Dermis microvascular lymphatic vessel endothelial cell (primary cell): ENCODE data around the gene MYO1B. TPM values are rescaled to one million over a fixed set of nuclear protein-coding genes. Genes with fewer than 3 reads are reported as not detected.

Source experiments
- DNase-seq, 2 donors: peaks; one replicate each; pipeline versions ENCODE4 v3.0.0 to v3.0.0-alpha.2; 2010; ENCODE audit warnings: low read depth in 2 of 2
- total RNA-seq: library from RNA; depleted of rRNA; stranded (reverse); fragments of >200 nt; gene quantifications from 2 replicates; pipeline ENCODE4 v1.2.1, GENCODE V29; 2014

The MYO1B gene
- total RNA-seq, 1 donor from 2014 or later, result 96.8 TPM

GRCh38 chr2:191355170-191355758 is 110.1 kb downstream of the MYO1B start:
- DNase-seq, result no peak

GRCh38 chr2:191357678-191358077 is 112.5 kb downstream of the MYO1B start:
- DNase-seq, result no peak

GRCh38 chr2:191358325-191359025 is 113.3 kb downstream of the MYO1B start:
- DNase-seq, result no peak

- DNase-seq, result peak; percentile 66 to 72
These were observed 113.9 kb downstream of the MYO1B start for GRCh38 chr2:191359133-191359532.

- no peak for DNase-seq
These were observed 115.7 kb downstream of the MYO1B start for GRCh38 chr2:191360918-191361317.

GRCh38 chr2:191362841-191363240 is 117.6 kb downstream of the MYO1B start:
- no peak for DNase-seq

- no peak for DNase-seq
These were observed 118.1 kb downstream of the MYO1B start for GRCh38 chr2:191363267-191363666.

- no peak for DNase-seq
These were observed 119.9 kb downstream of the MYO1B start for GRCh38 chr2:191365089-191365488.

GRCh38 chr2:191366199-191366598 is 121.0 kb downstream of the MYO1B start:
- no peak for DNase-seq

- DNase-seq, result peak in 1 of 2 donors; percentile 31
These were observed 123.8 kb downstream of the MYO1B start for GRCh38 chr2:191369034-191369433.

- peak in 1 of 2 donors; percentile 45 for DNase-seq
These were observed 129.2 kb downstream of the MYO1B start for GRCh38 chr2:191374366-191374765.

GRCh38 chr2:191374939-191375338 is 129.7 kb downstream of the MYO1B start:
- DNase-seq, result no peak

- peak; percentile 73 to 95 for DNase-seq
These were observed 131.9 kb downstream of the MYO1B start for GRCh38 chr2:191376981-191377629.

GRCh38 chr2:191379375-191379774 is 134.2 kb downstream of the MYO1B start:
- DNase-seq, result no peak

- peak in 1 of 2 donors; percentile 87 for DNase-seq
These were observed 137.6 kb downstream of the MYO1B start for GRCh38 chr2:191382801-191383200.

GRCh38 chr2:191383486-191383885 is 138.3 kb downstream of the MYO1B start:
- DNase-seq, result no peak

- peak in 1 of 2 donors; percentile 79 for DNase-seq
These were observed 139.6 kb downstream of the MYO1B start for GRCh38 chr2:191384829-191385228.

- peak in 1 of 2 donors; percentile 84 for DNase-seq
These were observed 140.4 kb downstream of the MYO1B start for GRCh38 chr2:191385416-191386160.

- peak in 1 of 2 donors; percentile 65 for DNase-seq
These were observed 141.8 kb downstream of the MYO1B start for GRCh38 chr2:191386938-191387536.

GRCh38 chr2:191389288-191389687 is 144.1 kb downstream of the MYO1B start:
- no peak for DNase-seq

- DNase-seq, result no peak
These were observed 146.0 kb downstream of the MYO1B start for GRCh38 chr2:191391171-191391570.

- no peak for DNase-seq
These were observed 148.8 kb downstream of the MYO1B start for GRCh38 chr2:191394043-191394442.
